ENCODE data around the gene LRRC8C. TPM values are rescaled to one million over a fixed set of nuclear protein-coding genes. Genes with fewer than 3 reads are reported as not detected.

The LRRC8C gene
- total and polyA plus RNA-seq, 7 experiments from 2014 or later = 14.3 to 50.5 (median 27.3) TPM

- peaks cover 0 to 4% (median 0%) of the 10 kb centered on the region in 11 donors for H3K9me3 Mint-ChIP-seq
- Histone ChIP-seq H3K27me3 (ENCODE audit: control insufficient read depth in 2 of 2, insufficient read depth in 2 of 2, low read length in 2 of 2) (no peaks in the 10 kb centered on the region), H3K9me3 (ENCODE audit: control insufficient read depth in 2 of 3, low read length in 3 of 3) (no peaks in the 10 kb centered on the region), H3K27ac (ENCODE audit: low read depth, low read length) (no peak overlapping the region), H3K4me3 (ENCODE audit: low read length) (no peak overlapping the region), H3K36me3 (ENCODE audit: control insufficient read depth in 2 of 3, insufficient read depth in 3 of 3, low read length in 3 of 3) (no peaks in the 10 kb centered on the region), H3K4me1 (ENCODE audit: control insufficient read depth in 2 of 2, insufficient read depth in 2 of 2, low read length in 2 of 2) (peaks cover 27 to 59% of the 10 kb centered on the region in 2 donors)
- H3K4me3 Mint-ChIP-seq = peak overlapping the region in 3 of 10 donors; percentile 19 to 57 (median 48)
- intact Hi-C loops (cut with micrococcal nuclease) = loop anchor here in 1 of 2 donors (1.0 to 10.0 kb wide), 3 partner anchors 10 to 447 kb away; partner anchors contain the start of gene GBP5
- H3K27me3 Mint-ChIP-seq = no peaks in the 10 kb centered on the region
- no peak for DNase-seq
- peaks cover 0 to 41% (median 7%) of the 10 kb centered on the region in 5 donors for H3K36me3 Mint-ChIP-seq
- CTCF ChIA-PET = interaction anchor here (0.6 kb wide), 1 partner anchor 51 kb away, joined by 3 read pairs; no protein-coding TSS in a partner anchor
- POLR2A ChIA-PET = interaction anchor here (0.7 to 1.6 kb wide), 4 partner anchors 26 to 97 kb away, joined by 3 to 6 read pairs (median 4); no protein-coding TSS in a partner anchor
- peaks cover 48 to 87% (median 69%) of the 10 kb centered on the region in 7 donors for H3K4me1 Mint-ChIP-seq
- ATAC-seq = peak; percentile 62
- peak overlapping the region in 6 of 9 donors; percentile 26 to 93 (median 46) for H3K27ac Mint-ChIP-seq
Measured at GRCh38 chr1:89721351-89721750, 88.4 kb downstream of the LRRC8C start.

- no peak overlapping the region for H3K27ac ChIP-seq (ENCODE audit: low read depth, low read length)
- ChIA-PET POLR2A (interaction anchor here (0.6 kb wide), 1 partner anchor 427 kb away, joined by 3 read pairs; no protein-coding TSS in a partner anchor), CTCF (interaction anchor here (1.3 kb wide), 1 partner anchor 9 kb away, joined by 3 read pairs; no protein-coding TSS in a partner anchor)
- no peaks in the 10 kb centered on the region for H3K27me3 ChIP-seq (ENCODE audit: control insufficient read depth in 2 of 2, insufficient read depth in 2 of 2, low read length in 2 of 2)
- H3K4me1 ChIP-seq (ENCODE audit: control insufficient read depth in 2 of 2, insufficient read depth in 2 of 2, low read length in 2 of 2) = peaks cover 27 to 52% of the 10 kb centered on the region in 2 donors
- peaks cover 48 to 89% (median 56%) of the 10 kb centered on the region in 7 donors for H3K4me1 Mint-ChIP-seq
- H3K4me3 ChIP-seq (ENCODE audit: low read length) = no peak overlapping the region
- H3K4me3 Mint-ChIP-seq = peak overlapping the region in 1 of 10 donors; percentile 44
- H3K9me3 Mint-ChIP-seq = peaks cover 0 to 5% (median 0%) of the 10 kb centered on the region in 11 donors
- no peak for ATAC-seq
- intact Hi-C loops (cut with micrococcal nuclease) = loop anchor here in 1 of 2 donors (5.0 to 10.0 kb wide), 2 partner anchors 236 to 448 kb away; partner anchors contain the start of gene GBP5
- H3K27me3 Mint-ChIP-seq = no peaks in the 10 kb centered on the region
- H3K27ac Mint-ChIP-seq = peak overlapping the region in 4 of 9 donors; percentile 5 to 89 (median 51)
- H3K36me3 ChIP-seq (ENCODE audit: control insufficient read depth in 2 of 3, insufficient read depth in 3 of 3, low read length in 3 of 3) = no peaks in the 10 kb centered on the region
- peaks cover 5 to 47% (median 11%) of the 10 kb centered on the region in 5 donors for H3K36me3 Mint-ChIP-seq
- no peaks in the 10 kb centered on the region for H3K9me3 ChIP-seq (ENCODE audit: control insufficient read depth in 2 of 3, low read length in 3 of 3)
- DNase-seq = no peak
Measured at GRCh38 chr1:89723144-89723543, 90.2 kb downstream of the LRRC8C start.

GRCh38 chr1:89723863-89724262 lies 90.9 kb downstream of the LRRC8C start:
- Histone ChIP-seq H3K27ac (ENCODE audit: low read depth, low read length) (no peak overlapping the region), H3K36me3 (ENCODE audit: control insufficient read depth in 2 of 3, insufficient read depth in 3 of 3, low read length in 3 of 3) (no peaks in the 10 kb centered on the region), H3K4me3 (ENCODE audit: low read length) (no peak overlapping the region), H3K4me1 (ENCODE audit: control insufficient read depth in 2 of 2, insufficient read depth in 2 of 2, low read length in 2 of 2) (peaks cover 22 to 47% of the 10 kb centered on the region in 2 donors), H3K9me3 (ENCODE audit: control insufficient read depth in 2 of 3, low read length in 3 of 3) (no peaks in the 10 kb centered on the region), H3K27me3 (ENCODE audit: control insufficient read depth in 2 of 2, insufficient read depth in 2 of 2, low read length in 2 of 2) (no peaks in the 10 kb centered on the region)
- no peak for DNase-seq
- no peaks in the 10 kb centered on the region for H3K27me3 Mint-ChIP-seq
- H3K4me1 Mint-ChIP-seq = peaks cover 44 to 90% (median 58%) of the 10 kb centered on the region in 7 donors
- H3K4me3 Mint-ChIP-seq = peak overlapping the region in 1 of 10 donors; percentile 75
- H3K9me3 Mint-ChIP-seq = peaks cover 0 to 7% (median 0%) of the 10 kb centered on the region in 11 donors
- ChIA-PET CTCF (interaction anchor here (1.3 kb wide), 1 partner anchor 10 kb away, joined by 3 read pairs; no protein-coding TSS in a partner anchor), POLR2A (no interaction called here)
- peak overlapping the region in 3 of 9 donors; percentile 41 to 89 (median 61) for H3K27ac Mint-ChIP-seq
- H3K36me3 Mint-ChIP-seq = peaks cover 5 to 53% (median 11%) of the 10 kb centered on the region in 5 donors
- intact Hi-C loops (cut with micrococcal nuclease) = loop anchor here in 1 of 2 donors (1.0 to 10.0 kb wide), 3 partner anchors 33 to 449 kb away; partner anchors contain the start of gene GBP5
- ATAC-seq = no peak

- peaks cover 18 to 41% of the 10 kb centered on the region in 2 donors for H3K4me1 ChIP-seq (ENCODE audit: control insufficient read depth in 2 of 2, insufficient read depth in 2 of 2, low read length in 2 of 2)
- no peaks in the 10 kb centered on the region for H3K9me3 ChIP-seq (ENCODE audit: control insufficient read depth in 2 of 3, low read length in 3 of 3)
- peaks cover 0 to 7% (median 0%) of the 10 kb centered on the region in 11 donors for H3K9me3 Mint-ChIP-seq
- H3K4me3 ChIP-seq (ENCODE audit: low read length) = no peak overlapping the region
- ChIA-PET CTCF (interaction anchor here (1.3 kb wide), 1 partner anchor 10 kb away, joined by 3 read pairs; no protein-coding TSS in a partner anchor), POLR2A (no interaction called here)
- H3K27ac ChIP-seq (ENCODE audit: low read depth, low read length) = no peak overlapping the region
- peak in 1 of 9 donors; percentile 70 for DNase-seq
- peaks cover 41 to 89% (median 52%) of the 10 kb centered on the region in 7 donors for H3K4me1 Mint-ChIP-seq
- no peaks in the 10 kb centered on the region for H3K27me3 ChIP-seq (ENCODE audit: control insufficient read depth in 2 of 2, insufficient read depth in 2 of 2, low read length in 2 of 2)
- no peaks in the 10 kb centered on the region for H3K27me3 Mint-ChIP-seq
- peak overlapping the region in 8 of 9 donors; percentile 41 to 89 (median 58) for H3K27ac Mint-ChIP-seq
- ATAC-seq = peak; percentile 84
- intact Hi-C loops (cut with micrococcal nuclease) = loop anchor here in 1 of 2 donors (1.0 to 10.0 kb wide), 3 partner anchors 33 to 450 kb away; partner anchors contain the start of gene GBP5
- H3K36me3 Mint-ChIP-seq = peaks cover 5 to 56% (median 11%) of the 10 kb centered on the region in 5 donors
- H3K36me3 ChIP-seq (ENCODE audit: control insufficient read depth in 2 of 3, insufficient read depth in 3 of 3, low read length in 3 of 3) = no peaks in the 10 kb centered on the region
- peak overlapping the region in 2 of 10 donors; percentile 10 to 75 for H3K4me3 Mint-ChIP-seq
Measured at GRCh38 chr1:89724369-89725010, 91.6 kb downstream of the LRRC8C start.

GRCh38 chr1:89725011-89725370 lies 92.1 kb downstream of the LRRC8C start:
- no peak for DNase-seq
- Histone ChIP-seq H3K4me1 (ENCODE audit: control insufficient read depth in 2 of 2, insufficient read depth in 2 of 2, low read length in 2 of 2) (peaks cover 12 to 37% of the 10 kb centered on the region in 2 donors), H3K4me3 (ENCODE audit: low read length) (no peak overlapping the region), H3K36me3 (ENCODE audit: control insufficient read depth in 2 of 3, insufficient read depth in 3 of 3, low read length in 3 of 3) (no peaks in the 10 kb centered on the region), H3K27ac (ENCODE audit: low read depth, low read length) (no peak overlapping the region), H3K27me3 (ENCODE audit: control insufficient read depth in 2 of 2, insufficient read depth in 2 of 2, low read length in 2 of 2) (no peaks in the 10 kb centered on the region), H3K9me3 (ENCODE audit: control insufficient read depth in 2 of 3, low read length in 3 of 3) (no peaks in the 10 kb centered on the region)
- no peaks in the 10 kb centered on the region for H3K27me3 Mint-ChIP-seq
- peaks cover 0 to 7% (median 0%) of the 10 kb centered on the region in 11 donors for H3K9me3 Mint-ChIP-seq
- intact Hi-C loops (cut with micrococcal nuclease) = loop anchor here in 1 of 2 donors (10.0 kb wide), 1 partner anchor 450 kb away; the partner anchor contains the start of gene GBP5
- peak; percentile 36 for ATAC-seq
- CTCF ChIA-PET = no interaction called here
- H3K27ac Mint-ChIP-seq = peak overlapping the region in 8 of 9 donors; percentile 41 to 89 (median 58)
- H3K4me3 Mint-ChIP-seq = peak overlapping the region in 2 of 10 donors; percentile 10 to 75
- peaks cover 5 to 52% (median 11%) of the 10 kb centered on the region in 5 donors for H3K36me3 Mint-ChIP-seq
- peaks cover 36 to 84% (median 47%) of the 10 kb centered on the region in 7 donors for H3K4me1 Mint-ChIP-seq
- POLR2A ChIA-PET = no interaction called here

GRCh38 chr1:89725631-89726030 lies 92.7 kb downstream of the LRRC8C start:
- POLR2A ChIA-PET = no interaction called here
- Mint-ChIP-seq H3K27me3 (no peaks in the 10 kb centered on the region), H3K36me3 (peaks cover 5 to 54% (median 11%) of the 10 kb centered on the region in 5 donors), H3K9me3 (peaks cover 0 to 8% (median 0%) of the 10 kb centered on the region in 11 donors), H3K27ac (peak overlapping the region in 6 of 9 donors; percentile 41 to 89 (median 68)), H3K4me3 (peak overlapping the region in 1 of 10 donors; percentile 75), H3K4me1 (peaks cover 29 to 80% (median 40%) of the 10 kb centered on the region in 7 donors)
- intact Hi-C loops (cut with micrococcal nuclease) = loop anchor here in 1 of 2 donors (10.0 kb wide), 1 partner anchor 451 kb away; the partner anchor contains the start of gene GBP5
- Histone ChIP-seq H3K27me3 (ENCODE audit: control insufficient read depth in 2 of 2, insufficient read depth in 2 of 2, low read length in 2 of 2) (no peaks in the 10 kb centered on the region), H3K4me3 (ENCODE audit: low read length) (no peak overlapping the region), H3K4me1 (ENCODE audit: control insufficient read depth in 2 of 2, insufficient read depth in 2 of 2, low read length in 2 of 2) (peaks cover 6 to 30% of the 10 kb centered on the region in 2 donors), H3K27ac (ENCODE audit: low read depth, low read length) (no peak overlapping the region), H3K36me3 (ENCODE audit: control insufficient read depth in 2 of 3, insufficient read depth in 3 of 3, low read length in 3 of 3) (no peaks in the 10 kb centered on the region), H3K9me3 (ENCODE audit: control insufficient read depth in 2 of 3, low read length in 3 of 3) (no peaks in the 10 kb centered on the region)
- ATAC-seq = no peak
- CTCF ChIA-PET = no interaction called here
- no peak for DNase-seq

All from naive thymus-derived CD4-positive, alpha-beta T cell (primary cell).